ENCODE data around the gene EFEMP2.

DNA sequence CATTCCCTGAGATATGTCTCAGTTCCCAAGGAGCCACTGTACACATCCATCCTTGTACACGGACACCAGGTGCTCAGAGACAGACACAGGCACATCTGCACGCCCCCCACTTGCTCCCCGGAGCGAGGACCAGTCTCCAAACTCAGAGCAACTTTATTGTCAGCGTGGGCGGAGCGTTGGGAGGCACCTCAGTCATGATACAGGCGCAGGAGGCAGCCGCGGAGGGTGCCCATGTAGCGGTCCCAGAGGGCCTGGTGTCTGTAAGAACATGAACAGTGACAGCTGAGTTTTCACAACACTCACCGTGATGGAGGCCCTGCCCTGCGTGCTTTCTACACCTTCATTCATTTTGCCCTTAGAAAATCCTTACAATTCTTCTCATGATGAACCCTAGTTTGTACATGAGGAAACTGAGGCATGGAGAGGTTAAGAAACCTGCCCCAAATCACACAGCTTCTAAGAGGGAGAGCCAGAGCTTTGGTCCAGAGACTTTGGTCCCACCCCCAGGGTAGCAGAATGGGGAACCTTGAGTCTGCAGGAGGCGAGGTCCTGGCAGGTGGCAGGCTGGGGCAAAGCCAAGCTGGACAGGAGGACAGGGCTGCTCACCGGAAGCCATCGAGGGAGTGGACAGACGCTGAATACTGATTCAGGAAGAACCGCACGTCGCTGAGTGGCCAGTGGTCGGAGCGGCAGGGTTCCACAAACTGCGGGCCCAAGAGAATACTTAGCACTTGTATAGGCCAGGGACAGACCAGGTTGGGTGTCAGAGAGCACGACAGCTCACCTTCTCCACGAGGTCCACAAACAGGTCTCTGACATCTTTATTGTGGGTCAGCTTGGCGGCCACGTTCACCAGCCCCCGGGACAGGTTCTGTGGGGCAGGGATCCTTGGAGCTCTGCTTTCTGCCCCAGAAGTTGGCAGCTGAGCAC is 11.5 kb upstream of the EFEMP2 start:
- TF ChIP-seq, protein P1, sequence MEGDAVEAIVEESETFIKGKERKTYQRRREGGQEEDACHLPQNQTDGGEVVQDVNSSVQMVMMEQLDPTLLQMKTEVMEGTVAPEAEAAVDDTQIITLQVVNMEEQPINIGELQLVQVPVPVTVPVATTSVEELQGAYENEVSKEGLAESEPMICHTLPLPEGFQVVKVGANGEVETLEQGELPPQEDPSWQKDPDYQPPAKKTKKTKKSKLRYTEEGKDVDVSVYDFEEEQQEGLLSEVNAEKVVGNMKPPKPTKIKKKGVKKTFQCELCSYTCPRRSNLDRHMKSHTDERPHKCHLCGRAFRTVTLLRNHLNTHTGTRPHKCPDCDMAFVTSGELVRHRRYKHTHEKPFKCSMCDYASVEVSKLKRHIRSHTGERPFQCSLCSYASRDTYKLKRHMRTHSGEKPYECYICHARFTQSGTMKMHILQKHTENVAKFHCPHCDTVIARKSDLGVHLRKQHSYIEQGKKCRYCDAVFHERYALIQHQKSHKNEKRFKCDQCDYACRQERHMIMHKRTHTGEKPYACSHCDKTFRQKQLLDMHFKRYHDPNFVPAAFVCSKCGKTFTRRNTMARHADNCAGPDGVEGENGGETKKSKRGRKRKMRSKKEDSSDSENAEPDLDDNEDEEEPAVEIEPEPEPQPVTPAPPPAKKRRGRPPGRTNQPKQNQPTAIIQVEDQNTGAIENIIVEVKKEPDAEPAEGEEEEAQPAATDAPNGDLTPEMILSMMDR (IDR thresholded peaks at IDR 0.05 in 2 of 3, conservative IDR thresholded peaks at IDR 0.05 in 1 of 3; ENCODE audit: control insufficient read depth in 2 of 3, extremely low read depth in 1 of 3, insufficient read depth in 1 of 3, low read depth in 3 of 3, low read length in 3 of 3) = no peak
- no peak for TF ChIP-seq POLR2AphosphoS5 (IDR thresholded peaks at IDR 0.05; ENCODE audit: low read length)
- TF ChIP-seq BHLHE40 (IDR thresholded peaks at IDR 0.05; ENCODE audit: borderline replicate concordance in 1 of 2, low read depth in 2 of 2, low read length in 1 of 2) = no peak
- TF ChIP-seq SIN3A (IDR thresholded peaks at IDR 0.05; ENCODE audit: low read depth, low read length) = no peak
- no peak for TF ChIP-seq EZH2 (IDR thresholded peaks at IDR 0.05; ENCODE audit: borderline replicate concordance, control insufficient read depth, low read depth, low read length)
- no peak for TF ChIP-seq EP300 (IDR thresholded peaks at IDR 0.05; ENCODE audit: borderline replicate concordance in 1 of 2, control insufficient read depth in 1 of 2, low read depth in 2 of 2, low read length in 2 of 2)
- no peak for TF ChIP-seq GABPA (IDR thresholded peaks at IDR 0.05; ENCODE audit: low read depth)
- no peak for TF ChIP-seq RAD21 (IDR thresholded peaks at IDR 0.05; ENCODE audit: insufficient read depth, low read depth, low read length)
- TF ChIP-seq CHD2 (IDR thresholded peaks at IDR 0.05; ENCODE audit: borderline replicate concordance, low read depth, low read length) = no peak
- TF ChIP-seq, protein P2, sequence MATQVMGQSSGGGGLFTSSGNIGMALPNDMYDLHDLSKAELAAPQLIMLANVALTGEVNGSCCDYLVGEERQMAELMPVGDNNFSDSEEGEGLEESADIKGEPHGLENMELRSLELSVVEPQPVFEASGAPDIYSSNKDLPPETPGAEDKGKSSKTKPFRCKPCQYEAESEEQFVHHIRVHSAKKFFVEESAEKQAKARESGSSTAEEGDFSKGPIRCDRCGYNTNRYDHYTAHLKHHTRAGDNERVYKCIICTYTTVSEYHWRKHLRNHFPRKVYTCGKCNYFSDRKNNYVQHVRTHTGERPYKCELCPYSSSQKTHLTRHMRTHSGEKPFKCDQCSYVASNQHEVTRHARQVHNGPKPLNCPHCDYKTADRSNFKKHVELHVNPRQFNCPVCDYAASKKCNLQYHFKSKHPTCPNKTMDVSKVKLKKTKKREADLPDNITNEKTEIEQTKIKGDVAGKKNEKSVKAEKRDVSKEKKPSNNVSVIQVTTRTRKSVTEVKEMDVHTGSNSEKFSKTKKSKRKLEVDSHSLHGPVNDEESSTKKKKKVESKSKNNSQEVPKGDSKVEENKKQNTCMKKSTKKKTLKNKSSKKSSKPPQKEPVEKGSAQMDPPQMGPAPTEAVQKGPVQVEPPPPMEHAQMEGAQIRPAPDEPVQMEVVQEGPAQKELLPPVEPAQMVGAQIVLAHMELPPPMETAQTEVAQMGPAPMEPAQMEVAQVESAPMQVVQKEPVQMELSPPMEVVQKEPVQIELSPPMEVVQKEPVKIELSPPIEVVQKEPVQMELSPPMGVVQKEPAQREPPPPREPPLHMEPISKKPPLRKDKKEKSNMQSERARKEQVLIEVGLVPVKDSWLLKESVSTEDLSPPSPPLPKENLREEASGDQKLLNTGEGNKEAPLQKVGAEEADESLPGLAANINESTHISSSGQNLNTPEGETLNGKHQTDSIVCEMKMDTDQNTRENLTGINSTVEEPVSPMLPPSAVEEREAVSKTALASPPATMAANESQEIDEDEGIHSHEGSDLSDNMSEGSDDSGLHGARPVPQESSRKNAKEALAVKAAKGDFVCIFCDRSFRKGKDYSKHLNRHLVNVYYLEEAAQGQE (IDR thresholded peaks at IDR 0.05; ENCODE audit: low read depth, low read length) = no peak
- TF ChIP-seq NRF1 (conservative IDR thresholded peaks at IDR 0.05; ENCODE audit: low read depth, low read length) = no peak
- no peak for TF ChIP-seq SRF (IDR thresholded peaks at IDR 0.05; ENCODE audit: low read depth in 2 of 2, low read length in 2 of 2)

Measured in GM12878 (cell line).